GM18519 (cell line): Measurements from ENCODE around the gene SYNPO2.
A peak's percentile ranks its signal among the peaks of the same experiment; 100 is the strongest.

Source experiments
- ATAC-seq: cut with Tn5 transposase; IDR thresholded peaks from one replicate; pipeline ENCODE4 v1.9.1; 2021; ENCODE audit warnings: mild to moderate bottlenecking, moderate library complexity; ENCODE audit not compliant: unreplicated experiment, low FRiP score

SYNPO2 gene

DNA sequence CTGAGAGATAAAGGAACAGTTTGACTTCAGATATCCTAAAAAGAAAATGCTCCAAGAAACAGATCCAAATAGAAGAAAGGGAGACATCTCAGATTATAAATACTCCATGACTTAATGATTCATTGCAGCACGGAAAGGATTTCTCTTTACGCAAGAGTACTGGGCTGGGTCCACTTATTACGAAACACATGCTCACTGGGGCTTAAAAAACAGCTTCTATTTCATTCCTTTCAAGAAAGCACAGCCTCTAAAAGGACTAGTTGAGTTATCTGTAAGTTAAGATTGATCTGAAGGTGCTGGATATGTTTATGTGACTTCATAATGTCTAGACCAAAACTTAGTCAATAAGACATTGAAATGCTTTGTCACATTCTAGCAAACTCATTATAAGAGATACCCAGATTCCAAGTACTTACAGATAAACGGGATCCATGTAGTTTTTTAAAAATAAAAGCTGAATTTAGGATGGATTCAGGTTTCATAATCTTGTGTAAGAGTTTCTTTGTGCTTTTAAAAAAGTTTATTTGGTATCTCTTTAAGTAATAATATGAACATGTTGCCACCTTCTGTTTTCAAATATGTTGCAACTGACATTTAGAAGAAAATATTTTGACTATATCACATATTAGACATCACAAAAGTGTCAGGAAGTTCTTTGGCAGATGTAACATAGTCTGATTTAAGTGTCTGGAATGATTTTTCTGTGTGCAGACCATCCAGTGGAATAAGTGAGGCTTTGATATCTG lies 137.4 kb downstream of the SYNPO2 start:
- no peak for ATAC-seq

- ATAC-seq, result no peak
These were observed 138.2 kb downstream of the SYNPO2 start for GRCh38 chr4:119026662-119027444.

- no peak for ATAC-seq
These were observed 139.2 kb downstream of the SYNPO2 start for GRCh38 chr4:119027811-119028210.

DNA sequence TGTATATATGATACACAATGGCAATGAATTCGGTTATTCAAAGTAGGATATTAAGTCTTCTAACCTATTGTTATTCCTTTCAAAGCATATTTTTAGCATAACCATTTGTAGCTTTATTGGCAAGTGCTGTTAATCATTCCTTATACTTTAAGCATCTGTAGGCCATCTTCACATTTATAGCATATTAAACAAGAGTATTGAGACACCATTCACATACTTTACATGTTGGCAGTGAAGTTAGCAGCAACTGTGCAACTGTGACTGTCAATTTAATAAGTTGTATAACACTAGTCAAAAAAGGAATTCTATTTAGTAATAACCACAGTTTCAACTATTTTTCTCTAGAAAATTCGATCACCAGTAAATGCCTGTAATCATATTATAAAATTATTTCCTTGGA lies 139.6 kb downstream of the SYNPO2 start:
- no peak for ATAC-seq

- ATAC-seq, result no peak
These were observed 141.3 kb downstream of the SYNPO2 start for GRCh38 chr4:119029847-119030535.

DNA sequence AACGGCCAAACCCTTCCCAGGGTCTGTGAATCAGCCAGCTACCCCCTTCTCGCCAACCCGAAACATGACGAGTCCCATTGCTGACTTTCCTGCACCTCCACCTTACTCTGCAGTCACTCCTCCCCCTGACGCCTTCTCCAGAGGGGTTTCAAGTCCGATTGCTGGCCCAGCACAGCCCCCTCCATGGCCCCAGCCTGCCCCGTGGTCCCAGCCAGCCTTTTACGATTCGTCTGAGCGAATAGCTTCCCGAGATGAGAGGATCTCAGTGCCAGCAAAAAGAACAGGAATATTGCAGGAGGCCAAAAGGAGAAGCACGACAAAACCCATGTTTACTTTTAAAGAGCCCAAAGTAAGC lies 141.9 kb downstream of the SYNPO2 start:
- ATAC-seq, result no peak

DNA sequence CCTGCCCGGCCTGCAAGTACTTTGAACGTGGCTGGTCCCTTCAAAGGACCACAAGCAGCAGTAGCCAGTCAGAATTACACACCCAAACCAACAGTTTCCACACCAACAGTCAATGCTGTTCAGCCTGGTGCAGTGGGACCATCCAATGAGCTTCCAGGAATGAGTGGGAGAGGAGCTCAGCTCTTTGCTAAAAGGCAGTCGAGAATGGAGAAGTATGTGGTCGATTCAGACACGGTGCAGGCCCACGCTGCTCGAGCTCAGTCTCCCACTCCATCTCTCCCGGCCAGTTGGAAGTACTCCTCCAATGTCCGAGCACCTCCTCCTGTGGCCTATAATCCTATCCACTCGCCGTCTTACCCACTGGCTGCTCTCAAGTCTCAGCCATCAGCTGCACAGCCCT lies 142.6 kb downstream of the SYNPO2 start:
- no peak for ATAC-seq

GRCh38 chr4:119032921-119033685 lies 144.4 kb downstream of the SYNPO2 start:
- ATAC-seq, result no peak

DNA sequence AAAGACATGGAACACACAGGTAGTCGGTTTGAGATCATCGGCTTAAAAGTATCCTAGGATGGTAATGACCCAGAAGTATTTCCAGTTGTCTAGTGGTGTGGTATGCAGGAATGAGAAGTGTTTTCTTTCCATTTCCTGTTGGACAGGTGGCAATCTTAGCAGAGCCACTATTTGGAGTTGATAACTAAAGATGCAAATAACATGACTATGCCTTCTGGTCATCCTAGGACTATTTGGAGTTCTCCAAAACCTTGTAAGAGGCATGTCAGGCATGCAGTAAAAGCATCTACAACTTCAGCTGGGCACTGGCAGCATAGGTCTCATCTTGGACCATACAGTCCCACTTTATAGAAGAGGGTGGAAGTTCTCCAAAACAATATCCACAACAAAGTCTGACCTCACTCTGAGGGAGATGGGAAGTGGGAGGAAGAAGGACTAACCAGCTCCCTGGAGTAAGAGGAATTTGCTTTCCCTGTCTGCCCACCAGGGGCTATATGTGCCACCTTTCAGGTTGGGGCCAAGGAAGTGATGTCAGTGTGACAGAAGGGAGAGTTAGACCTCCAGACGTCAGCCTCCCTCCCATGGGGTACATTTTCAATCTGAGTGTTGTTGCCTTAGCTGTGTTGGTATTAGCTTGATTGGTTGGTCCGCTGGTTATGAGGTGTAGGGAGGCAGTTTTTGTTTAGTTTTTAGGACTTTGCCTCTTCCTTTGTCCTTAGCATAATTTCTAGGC lies 145.8 kb downstream of the SYNPO2 start:
- no peak for ATAC-seq

- ATAC-seq, result no peak
These were observed 147.5 kb downstream of the SYNPO2 start for GRCh38 chr4:119035951-119036737.

DNA sequence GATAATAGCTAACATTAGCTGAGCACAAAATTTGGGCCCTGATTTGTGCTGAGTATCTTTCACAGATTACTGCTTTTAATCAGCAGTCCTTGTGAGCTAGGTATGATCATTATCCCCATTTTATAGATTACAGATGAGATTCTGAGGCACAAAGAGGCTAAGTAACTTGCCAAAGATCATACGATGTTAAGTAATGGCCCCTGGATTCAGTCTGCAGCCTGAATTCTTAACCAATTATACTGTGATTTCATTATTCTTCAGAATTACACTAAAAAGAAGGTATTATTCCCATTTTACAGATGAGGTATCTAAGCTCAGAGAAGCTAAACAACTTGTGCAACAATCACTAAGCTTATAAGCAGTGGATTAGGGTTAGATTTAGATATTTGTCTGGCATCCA lies 149.1 kb downstream of the SYNPO2 start:
- ATAC-seq, result no peak

- ATAC-seq, result peak; percentile 43
These were observed 149.6 kb downstream of the SYNPO2 start for GRCh38 chr4:119038116-119038841.

GRCh38 chr4:119039160-119039559 lies 150.5 kb downstream of the SYNPO2 start:
- ATAC-seq, result no peak

GRCh38 chr4:119039779-119040178 lies 151.1 kb downstream of the SYNPO2 start:
- ATAC-seq, result no peak

GRCh38 chr4:119040261-119040660 lies 151.6 kb downstream of the SYNPO2 start:
- no peak for ATAC-seq

DNA sequence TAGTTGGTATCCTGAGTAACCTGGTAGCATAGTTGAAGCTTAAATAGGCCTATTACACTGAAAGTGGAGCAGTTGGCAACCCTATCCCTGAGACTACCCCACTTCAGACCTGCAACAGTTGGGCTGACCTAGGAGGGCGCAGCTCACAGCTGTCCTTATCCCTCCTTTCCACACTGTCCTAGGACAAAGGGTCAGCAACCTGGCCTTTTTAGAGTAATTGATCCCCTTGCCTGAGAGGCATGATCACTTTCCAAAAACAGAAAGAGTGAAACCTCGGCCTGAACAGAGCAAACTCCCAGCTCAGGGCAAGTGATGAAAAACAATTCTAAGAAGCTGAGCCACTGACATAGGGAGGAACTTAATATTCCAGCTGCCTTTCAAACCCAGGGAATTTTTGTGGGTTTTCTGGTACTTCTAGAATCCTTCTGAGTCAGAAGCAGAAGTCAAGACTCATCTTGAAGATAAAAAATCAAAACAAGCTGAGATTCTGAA lies 152.1 kb downstream of the SYNPO2 start:
- no peak for ATAC-seq

DNA sequence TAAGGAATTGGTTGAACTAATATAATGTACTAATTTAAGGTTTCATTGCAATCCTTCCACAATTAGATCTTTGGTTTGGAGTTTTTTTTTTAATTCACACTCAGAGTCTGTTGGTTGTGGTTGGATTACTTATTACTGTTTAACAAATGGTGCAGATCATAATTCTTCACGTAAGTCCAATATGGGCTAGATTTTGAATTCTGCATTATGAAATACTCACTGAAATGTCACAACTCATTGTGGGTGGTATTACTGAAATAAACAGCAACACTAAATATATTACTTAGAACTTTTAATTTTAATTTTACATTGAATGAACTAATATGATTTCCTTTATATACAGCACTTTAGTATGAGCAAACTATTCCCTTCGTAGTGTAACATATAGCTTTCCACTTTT lies 152.7 kb downstream of the SYNPO2 start:
- ATAC-seq, result no peak

- ATAC-seq, result peak; percentile 78
These were observed 153.4 kb downstream of the SYNPO2 start for GRCh38 chr4:119041951-119042560.
